Heart right ventricle (tissue), 16 donors: ENCODE data around the gene MED20. TPM values are rescaled to one million over a fixed set of nuclear protein-coding genes. Genes with fewer than 3 reads are reported as not detected.

ENCODE experiments used
- ATAC-seq, 8 donors: fragments of 200-7000 bp; cut with Tn5 transposase; one replicate each; pipeline ENCODE4 v1.9.1; 2020; ENCODE audit warnings: mild to moderate bottlenecking in 8 of 8, moderate library complexity in 8 of 8, moderate number of reproducible peaks in 1 of 8
- DNase-seq, 2 donors: peaks; one replicate each; pipeline ENCODE4 v3.0.0-alpha.2; 2020
- H3K27ac ChIP-seq, 10 donors: fragments of 200-600 bp; sonication (generic) in 2 of 10; one replicate each; pipeline versions ENCODE4 v1.5.0 to v1.8.0; 2020 to 2022; ENCODE audit warnings: mild to moderate bottlenecking in 3 of 10
- H3K27me3 ChIP-seq, 7 donors: fragments of 200-600 bp; one replicate each; pipeline ENCODE4 v1.8.0; 2021 to 2022; ENCODE audit warnings: mild to moderate bottlenecking in 2 of 7
- H3K36me3 ChIP-seq, 9 donors: fragments of 200-600 bp; sonication (generic) in 1 of 9; one replicate each; pipeline versions ENCODE4 v1.5.0 to v1.8.0; 2020 to 2022; ENCODE audit warnings: mild to moderate bottlenecking in 2 of 9
- H3K4me1 ChIP-seq, 9 donors: fragments of 200-600 bp; sonication (generic) in 1 of 9; one replicate each; pipeline versions ENCODE4 v1.5.0 to v1.8.0; 2020 to 2022; ENCODE audit warnings: mild to moderate bottlenecking in 4 of 9
- H3K4me3 ChIP-seq, 10 donors: fragments of 200-600 bp; sonication (generic) in 2 of 10; one replicate each; pipeline versions ENCODE4 v1.5.0 to v1.8.0; 2020 to 2022; ENCODE audit warnings: mild to moderate bottlenecking in 7 of 10, moderate library complexity in 2 of 10
- H3K9me3 ChIP-seq, 11 donors: fragments of 200-600 bp in 10 of 11; sonication (generic) in 2 of 11; one replicate each; pipeline versions ENCODE4 v1.5.0 to v1.8.0; 2013 to 2022; ENCODE audit warnings: mild to moderate bottlenecking in 2 of 11, control low read depth in 1 of 11, moderate library complexity in 1 of 11
- CTCF ChIP-seq, 9 donors: fragments of 200-600 bp; sonication (generic) in 2 of 9; IDR thresholded peaks; one replicate each; pipeline versions ENCODE4 v1.5.0 to v1.8.0; 2021 to 2022; ENCODE audit warnings: antibody characterized with exemption in 9 of 9, mild to moderate bottlenecking in 5 of 9, moderate library complexity in 1 of 9
- WGBS, 2 donors: extraction: QIAGEN DNeasy Blood & Tissue Kit; methylation state at CpG; one replicate each; pipeline ENCODE4 v1.1.7; 2013; ENCODE audit warnings: inconsistent platforms in 1 of 2; 5-methylcytosine and 5-hydroxymethylcytosine counted together
- intact Hi-C, 10 donors: fragments of 100-400 bp; cut with DNase I; formaldehyde crosslinking; loops; one replicate each; pipeline versions ENCODE4 v1.11.1 to v1.14.2; 2022
- polyA plus RNA-seq, 2 donors: library from polyadenylated mRNA; stranded (reverse); fragments of 200-250 nt; gene quantifications; one replicate each; pipeline ENCODE4 v1.2.3, GENCODE V29; 2013
- total RNA-seq, 10 donors: library from RNA; stranded (reverse); fragmentation: NEBNext Ultra II Directional in 3 of 10; extraction: Animal tissue kit (Norgen Biotek cat#: 25700) in 3 of 10; gene quantifications; one replicate each; pipeline versions ENCODE4 v1.2.1 to v1.2.4, GENCODE V29; 2021 to 2023
- donor health status: Arrhythmogenic right ventricular cardiomyopathy.
- donor health status: ischemic (EF 13 %, LVEDD 7.1; RV severe dilation, severe dysfunction).
- donor health status: healthy with polysubstance abuse.
- donor health status: DM: no; HTN: yes; CAD: no.
- donor health status: DM: no; HTN: no; CAD: no.
- donor health status: ischemic (EF 25% LVEDD 6.9; RV normal size, moderate dysfunction).
- donor health status: ischemic (EF 25% LVEDD 5.7; RV mildly dilated, moderate dysfunction).
- donor health status: healthy.
- donor health status: DM: yes; HTN: yes; CAD: no.
- donor health status: Ischemic cardiomyopathy.
- donor health status: ischemic (EF 35%, LVEDD 5.7; RV mildly dilated, moderate dysfunction).
- donor health status: nonischemic (EF 11% LVEDD 7.7; RV severe dilation, severe dysfunction).
- donor health status: DM: yes; HTN: yes; CAD: no.
- donor health status: PGD.
- donor health status: ischemic (EF 29% LVEDD 5.4; RV normal size, mild dysfunction).
- donor health status: nonischemic (EF 23%, LVEDD 6.1; RV moderate dilation, normal function).

The MED20 gene
- total and polyA plus RNA-seq, 12 donors, result 11.0 to 21.5 (median 16.2) TPM

DNA sequence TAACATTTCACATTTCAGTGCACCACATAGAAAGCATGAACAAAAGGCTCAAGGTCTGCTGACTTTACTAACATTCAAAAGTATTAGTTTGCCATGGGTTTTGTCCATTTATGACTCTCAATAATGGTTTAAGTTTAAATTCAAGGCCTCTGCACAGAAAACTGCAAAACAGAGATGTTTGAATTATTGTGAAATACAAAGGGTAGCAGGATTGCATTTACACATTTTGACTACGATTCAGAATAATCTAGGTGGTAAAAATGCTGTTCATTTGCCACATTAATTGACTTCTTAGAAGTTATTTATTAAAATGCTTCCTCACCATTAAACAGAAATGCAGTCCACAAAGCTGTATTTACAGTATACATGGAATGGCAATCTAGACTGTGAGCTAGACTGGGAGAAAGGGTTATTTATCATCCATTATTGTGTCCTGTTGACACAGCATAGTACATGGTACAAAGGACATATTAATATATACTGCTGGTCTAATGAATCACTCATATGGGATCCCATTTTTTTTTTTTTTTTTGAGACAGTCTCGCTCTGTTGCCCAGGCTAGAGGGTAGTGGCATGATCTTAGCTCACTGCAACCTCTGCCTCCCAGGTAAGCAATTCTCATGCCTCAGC lies 43.8 kb downstream of the MED20 start:
- H3K4me1 ChIP-seq, result no peaks in the 10 kb centered on the region
- no peaks in the 10 kb centered on the region for H3K9me3 ChIP-seq
- no peaks in the 10 kb centered on the region for H3K36me3 ChIP-seq
- DNase-seq (no peak), ATAC-seq (no peak)
- no peaks in the 10 kb centered on the region for H3K27me3 ChIP-seq
- no peak for TF ChIP-seq CTCF (IDR thresholded peaks at IDR 0.05)
- intact Hi-C loops, result no loop called here
- H3K27ac ChIP-seq, result no peak overlapping the region
- no peak overlapping the region for H3K4me3 ChIP-seq
- WGBS, 2 donors, result 93 to 99% methylated on average over 2 of the region's 2 CpGs

GRCh38 chr6:41874741-41875140 lies 46.2 kb downstream of the MED20 start:
- TF ChIP-seq CTCF (IDR thresholded peaks at IDR 0.05), result no peak
- Histone ChIP-seq H3K4me1 (peaks cover 0 to 9% (median 0%) of the 10 kb centered on the region in 9 donors), H3K4me3 (no peak overlapping the region), H3K27ac (no peak overlapping the region), H3K36me3 (peaks cover 0 to 9% (median 0%) of the 10 kb centered on the region in 9 donors), H3K9me3 (no peaks in the 10 kb centered on the region), H3K27me3 (no peaks in the 10 kb centered on the region)
- 58 to 83% methylated on average over 1 of the region's 1 CpG for WGBS, 2 donors
- DNase-seq (no peak), ATAC-seq (no peak)
- intact Hi-C loops, result no loop called here

- H3K27ac ChIP-seq, result no peak overlapping the region
- peaks cover 0 to 9% (median 0%) of the 10 kb centered on the region in 9 donors for H3K4me1 ChIP-seq
- WGBS, 2 donors, result 93 to 95% methylated on average over 13 of the region's 13 CpGs
- ATAC-seq, result no peak
- H3K9me3 ChIP-seq, result no peaks in the 10 kb centered on the region
- H3K4me3 ChIP-seq, result no peak overlapping the region
- TF ChIP-seq CTCF (IDR thresholded peaks at IDR 0.05), result no peak
- no peaks in the 10 kb centered on the region for H3K27me3 ChIP-seq
- peaks cover 0 to 10% (median 0%) of the 10 kb centered on the region in 9 donors for H3K36me3 ChIP-seq
- no peak for DNase-seq
- intact Hi-C loops, result no loop called here
Observed at GRCh38 chr6:41872147-41872546, 48.8 kb downstream of the MED20 start.

DNA sequence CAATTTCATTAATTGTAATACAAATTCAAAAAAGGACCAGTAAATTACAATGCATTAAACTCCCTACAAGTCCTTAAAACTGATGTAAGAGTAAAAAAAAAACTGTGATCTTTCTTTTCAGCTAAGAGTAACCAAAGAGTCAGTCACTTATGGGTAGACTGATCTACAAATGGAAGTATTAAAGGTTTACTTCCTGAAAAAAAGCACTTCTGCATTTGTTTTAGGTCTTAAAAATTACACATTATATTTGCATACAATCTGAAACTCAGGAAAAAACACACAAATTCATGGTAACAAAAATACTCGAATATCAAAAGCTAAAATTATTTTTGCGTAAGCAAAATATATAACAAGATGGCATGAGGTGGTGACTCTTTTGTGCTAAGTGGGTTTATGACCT lies 49.2 kb downstream of the MED20 start:
- whole genome bisulfite sequencing, 2 donors, result 96 to 97% methylated on average over 2 of the region's 2 CpGs
- no peaks in the 10 kb centered on the region for H3K27me3 ChIP-seq
- intact Hi-C loops, result no loop called here

More for the DNA sequence above, 49.2 kb downstream of the MED20 start:
- no peaks in the 10 kb centered on the region for H3K9me3 ChIP-seq
- no peak overlapping the region for H3K27ac ChIP-seq
- DNase-seq, result no peak
- H3K4me1 ChIP-seq, result peaks cover 0 to 9% (median 0%) of the 10 kb centered on the region in 9 donors
- no peak overlapping the region for H3K4me3 ChIP-seq
- TF ChIP-seq CTCF (IDR thresholded peaks at IDR 0.05), result no peak
- ATAC-seq, result no peak
- peaks cover 0 to 10% (median 0%) of the 10 kb centered on the region in 9 donors for H3K36me3 ChIP-seq
